Effector memory CD4-positive, alpha-beta T cell (primary cell): ENCODE data around the gene DYRK3.

ENCODE experiments used
- DNase-seq, 3 donors: peaks; one replicate each; pipeline ENCODE4 v3.0.0-alpha.2; 2020
- H3K27ac ChIP-seq: 2 replicates; pipeline ENCODE4 v1.7.0; 2013; ENCODE audit warnings: mild to moderate bottlenecking, low read length, moderate library complexity; ENCODE audit not compliant: insufficient read depth, poor library complexity, severe bottlenecking
- H3K27me3 ChIP-seq: replicated peaks from 2 replicates; pipeline ENCODE4 v1.7.0; 2013; ENCODE audit warnings: mild to moderate bottlenecking, low read length; ENCODE audit not compliant: insufficient read depth, control insufficient read depth, poor library complexity, severe bottlenecking
- H3K36me3 ChIP-seq: 2 replicates; pipeline ENCODE4 v1.7.0; 2013; ENCODE audit warnings: mild to moderate bottlenecking, low read length, moderate library complexity; ENCODE audit not compliant: control insufficient read depth, insufficient read depth
- H3K4me1 ChIP-seq: 2 replicates; pipeline ENCODE4 v1.7.0; 2013; ENCODE audit warnings: low read length, mild to moderate bottlenecking; ENCODE audit not compliant: control insufficient read depth, insufficient read depth, poor library complexity, severe bottlenecking
- H3K4me3 ChIP-seq: 2 replicates; pipeline ENCODE4 v1.7.0; 2013; ENCODE audit warnings: low read length, low read depth, mild to moderate bottlenecking; ENCODE audit not compliant: insufficient read depth, poor library complexity, severe bottlenecking
- H3K9me3 ChIP-seq: 2 replicates; pipeline ENCODE4 v1.7.0; 2013; ENCODE audit warnings: mild to moderate bottlenecking, low read length, moderate library complexity; ENCODE audit not compliant: control insufficient read depth

The DYRK3 gene

DNA sequence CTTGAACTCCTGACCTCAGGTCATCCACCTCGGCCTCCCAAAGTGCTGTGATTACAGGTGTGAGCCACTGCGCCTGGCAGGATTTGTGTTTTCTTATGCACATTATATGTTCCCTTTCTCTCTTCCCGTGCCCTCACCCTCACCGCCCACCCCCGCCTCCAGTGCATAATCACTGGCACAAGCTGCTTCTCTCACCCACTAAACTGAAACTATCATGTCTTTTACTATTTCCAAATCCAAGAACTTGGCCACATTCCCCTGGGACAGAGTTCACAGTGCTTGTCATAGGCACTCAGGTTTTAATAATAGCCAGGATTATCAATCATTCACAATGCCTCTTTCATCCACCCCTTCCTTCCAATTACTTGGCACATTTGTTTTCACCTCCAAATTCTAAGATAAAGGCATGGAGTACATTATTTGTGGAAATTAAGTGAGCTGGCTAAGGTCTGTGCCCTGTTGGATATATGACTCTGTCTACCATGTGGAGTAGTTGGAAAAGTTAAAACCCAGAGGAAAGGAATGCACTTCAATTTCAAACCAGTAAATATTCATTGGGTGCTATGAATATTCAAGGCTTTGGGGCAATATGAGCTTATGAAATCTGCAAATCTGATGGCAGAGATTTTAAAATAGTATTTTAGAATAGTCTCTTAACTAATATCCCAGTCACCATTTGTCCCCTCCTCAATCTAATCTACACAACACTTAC is 31.8 kb downstream of the DYRK3 start:
- Histone ChIP-seq H3K27me3 (peaks cover 8% of the 10 kb centered on the region), H3K27ac (no peak overlapping the region), H3K9me3 (no peaks in the 10 kb centered on the region), H3K4me1 (no peaks in the 10 kb centered on the region), H3K4me3 (no peak overlapping the region), H3K36me3 (no peaks in the 10 kb centered on the region)
- no peak for DNase-seq

DNA sequence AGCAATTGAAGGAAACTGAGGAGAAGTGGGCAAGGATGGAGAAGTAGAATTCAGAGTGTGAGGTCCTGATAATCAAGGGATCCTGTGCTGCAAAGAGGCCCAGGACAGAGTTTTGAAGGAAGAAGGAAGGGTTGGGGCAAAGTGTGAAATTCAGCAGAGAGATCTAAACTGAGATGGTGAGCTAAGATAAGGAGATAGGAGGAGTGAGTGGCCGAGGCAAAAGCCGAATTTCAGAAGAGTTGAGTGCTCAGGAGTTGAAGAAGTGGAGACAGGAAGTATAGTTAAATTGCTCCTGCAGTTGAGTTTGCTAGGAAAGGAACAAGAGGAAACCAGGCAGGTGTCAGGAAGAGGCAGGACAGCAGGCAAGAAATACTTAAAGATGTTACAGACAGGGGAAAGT is 33.0 kb downstream of the DYRK3 start:
- H3K9me3 ChIP-seq, result no peaks in the 10 kb centered on the region
- no peaks in the 10 kb centered on the region for H3K36me3 ChIP-seq
- no peaks in the 10 kb centered on the region for H3K4me1 ChIP-seq
- no peak for DNase-seq
- H3K27ac ChIP-seq, result no peak overlapping the region
- H3K27me3 ChIP-seq, result peaks cover 3% of the 10 kb centered on the region
- no peak overlapping the region for H3K4me3 ChIP-seq

DNA sequence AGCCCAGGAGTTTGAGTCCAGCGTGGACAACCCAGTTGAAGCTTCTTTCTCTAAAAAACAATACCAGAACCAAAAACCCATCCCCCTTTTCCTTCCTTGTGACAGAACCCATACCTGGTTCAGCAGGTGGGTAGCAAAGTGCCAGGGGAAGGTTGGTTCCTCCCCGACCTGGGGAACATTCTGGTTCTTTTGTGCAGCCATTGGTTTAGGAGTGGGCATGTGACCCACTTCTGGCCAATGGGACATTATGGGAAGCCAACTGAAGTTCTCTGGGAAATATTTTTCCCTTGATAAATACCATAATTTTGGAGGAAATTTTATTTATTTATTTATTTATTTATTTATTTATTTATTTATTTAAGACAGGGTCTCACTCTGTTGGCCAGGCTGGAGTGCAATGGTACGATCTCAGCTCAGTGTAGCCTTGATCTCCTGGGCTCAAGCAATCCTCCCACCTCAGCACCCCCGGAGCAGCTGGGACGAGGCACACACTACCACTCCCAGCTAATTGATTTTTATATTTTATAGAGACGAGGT is 33.6 kb downstream of the DYRK3 start:
- Histone ChIP-seq H3K4me1 (no peaks in the 10 kb centered on the region), H3K36me3 (no peaks in the 10 kb centered on the region), H3K9me3 (no peaks in the 10 kb centered on the region), H3K27ac (no peak overlapping the region), H3K27me3 (peaks cover 1% of the 10 kb centered on the region), H3K4me3 (no peak overlapping the region)
- no peak for DNase-seq

DNA sequence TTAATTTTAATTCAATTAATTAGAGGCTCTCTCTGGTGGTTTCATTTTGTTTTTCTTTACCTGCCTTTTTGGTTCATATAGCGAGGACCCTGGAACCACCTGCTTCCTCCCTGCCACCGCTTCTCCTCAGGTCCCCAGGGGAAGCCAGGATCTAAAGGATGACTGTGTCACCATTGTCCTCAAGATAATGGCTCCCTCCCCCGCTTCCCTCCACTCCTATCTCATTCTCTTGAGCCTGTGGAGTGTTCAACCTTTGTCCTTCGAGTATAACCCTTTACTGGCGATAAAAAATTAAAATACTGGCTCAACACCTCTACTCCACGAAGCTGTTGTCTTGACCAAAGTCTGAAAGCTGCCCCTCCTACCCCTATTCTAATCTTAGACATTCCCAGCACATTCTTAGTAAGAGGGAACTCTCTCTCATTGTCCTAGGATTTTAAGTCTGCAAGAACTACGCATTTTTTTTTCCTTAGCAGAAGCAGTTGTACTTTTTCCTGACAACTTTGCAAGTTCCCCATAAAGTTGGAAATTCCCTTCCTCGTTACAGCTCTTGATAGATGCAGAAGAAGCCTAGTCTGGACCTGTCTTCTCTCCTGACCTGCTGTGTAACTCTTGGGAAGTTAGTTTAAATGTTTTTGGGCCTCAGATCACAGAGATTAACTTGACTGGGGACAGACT is 36.8 kb downstream of the DYRK3 start:
- Histone ChIP-seq H3K27ac (no peak overlapping the region), H3K9me3 (no peaks in the 10 kb centered on the region), H3K4me3 (no peak overlapping the region), H3K36me3 (no peaks in the 10 kb centered on the region), H3K4me1 (no peaks in the 10 kb centered on the region), H3K27me3 (no peaks in the 10 kb centered on the region)
- no peak for DNase-seq

DNA sequence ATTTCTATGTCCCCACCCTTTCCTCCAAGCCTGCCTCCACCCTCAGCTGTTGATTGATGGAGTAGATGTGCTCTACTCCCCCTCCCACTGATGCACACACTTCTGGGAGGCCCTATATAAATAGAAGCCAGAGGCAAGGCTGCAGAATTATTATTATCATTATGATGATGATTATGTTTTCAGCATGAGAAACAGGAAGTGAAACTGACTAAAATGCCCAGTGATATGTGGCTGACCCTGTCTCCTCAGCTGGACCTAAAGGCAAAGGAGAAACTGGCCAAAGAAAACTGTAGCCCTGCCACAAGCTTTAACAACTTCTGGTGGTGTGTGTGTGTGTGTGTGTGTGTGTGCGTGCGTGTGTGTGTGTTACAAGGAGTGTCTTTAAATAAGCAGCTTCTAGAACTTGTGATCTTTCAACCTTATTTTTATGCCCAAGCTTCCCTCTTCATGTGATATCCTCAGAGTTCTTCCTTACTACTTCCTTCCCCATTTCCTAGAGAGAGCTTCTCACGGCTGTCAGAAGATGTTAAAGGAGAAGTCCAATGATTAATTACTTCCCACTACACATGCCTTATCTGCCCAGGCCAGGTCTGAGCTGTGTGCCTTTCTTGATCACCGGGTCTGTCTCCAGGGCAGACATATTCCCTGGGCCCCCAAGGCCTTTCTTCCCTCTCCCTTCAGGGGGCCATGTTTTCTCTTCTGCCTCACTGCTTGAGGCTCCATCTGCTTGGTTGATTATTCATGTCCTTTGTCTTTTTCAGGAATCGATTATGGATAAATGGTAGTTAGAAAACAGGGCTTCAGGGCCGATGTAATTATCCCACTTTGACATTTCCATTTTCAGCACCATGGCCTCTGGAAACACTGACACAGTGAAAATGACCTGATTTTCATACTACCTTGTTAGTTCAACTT is 37.8 kb downstream of the DYRK3 start:
- H3K9me3 ChIP-seq, result no peaks in the 10 kb centered on the region
- H3K36me3 ChIP-seq, result no peaks in the 10 kb centered on the region
- H3K4me3 ChIP-seq, result no peak overlapping the region
- no peak for DNase-seq
- no peaks in the 10 kb centered on the region for H3K27me3 ChIP-seq
- H3K27ac ChIP-seq, result no peak overlapping the region
- H3K4me1 ChIP-seq, result no peaks in the 10 kb centered on the region

DNA sequence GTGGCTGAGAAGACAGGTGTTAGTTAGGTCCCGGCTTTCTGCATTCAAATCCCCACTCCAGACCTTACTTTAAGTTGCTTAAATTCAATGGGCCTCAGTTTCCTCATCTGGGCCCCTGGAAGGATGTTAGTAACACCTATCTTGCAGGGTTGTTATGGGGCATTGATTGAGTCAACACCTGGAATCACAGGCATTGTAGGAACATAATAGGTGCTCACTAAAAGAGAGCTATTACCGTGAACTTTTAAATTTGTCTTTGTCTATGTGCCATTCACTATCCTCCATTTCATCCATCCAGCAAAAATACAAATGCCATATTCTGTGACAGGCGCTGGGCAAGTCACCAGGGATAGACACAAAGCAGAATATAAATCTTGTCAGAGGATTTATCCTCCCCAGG is 38.9 kb downstream of the DYRK3 start:
- no peaks in the 10 kb centered on the region for H3K9me3 ChIP-seq
- H3K4me1 ChIP-seq, result no peaks in the 10 kb centered on the region
- no peaks in the 10 kb centered on the region for H3K27me3 ChIP-seq
- H3K27ac ChIP-seq, result no peak overlapping the region
- H3K4me3 ChIP-seq, result no peak overlapping the region
- no peaks in the 10 kb centered on the region for H3K36me3 ChIP-seq
- DNase-seq, result no peak

DNA sequence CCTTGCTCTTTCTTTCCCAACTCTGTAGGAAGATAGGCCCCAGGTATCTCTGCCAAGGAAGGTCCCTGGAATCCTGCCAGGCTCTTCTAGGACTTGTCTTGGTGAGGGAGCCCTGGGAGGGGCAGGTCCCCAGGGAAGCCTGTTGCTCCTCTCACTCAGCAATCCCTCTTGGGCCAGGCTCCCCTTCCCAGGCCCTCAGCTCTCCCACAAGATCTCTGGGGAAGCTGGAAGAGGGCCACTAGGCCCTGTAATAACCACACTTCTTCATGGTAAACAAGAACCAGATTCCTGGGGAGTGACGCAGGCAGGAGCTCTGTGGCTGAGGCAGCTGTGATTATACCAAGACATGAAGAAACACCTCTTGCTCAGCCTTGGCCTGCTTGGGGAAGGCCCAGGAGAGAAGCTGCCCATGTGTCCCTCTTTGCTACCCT is 39.4 kb downstream of the DYRK3 start:
- no peak for DNase-seq
- Histone ChIP-seq H3K4me3 (no peak overlapping the region), H3K36me3 (no peaks in the 10 kb centered on the region), H3K27me3 (no peaks in the 10 kb centered on the region), H3K4me1 (no peaks in the 10 kb centered on the region), H3K27ac (no peak overlapping the region), H3K9me3 (no peaks in the 10 kb centered on the region)

DNA sequence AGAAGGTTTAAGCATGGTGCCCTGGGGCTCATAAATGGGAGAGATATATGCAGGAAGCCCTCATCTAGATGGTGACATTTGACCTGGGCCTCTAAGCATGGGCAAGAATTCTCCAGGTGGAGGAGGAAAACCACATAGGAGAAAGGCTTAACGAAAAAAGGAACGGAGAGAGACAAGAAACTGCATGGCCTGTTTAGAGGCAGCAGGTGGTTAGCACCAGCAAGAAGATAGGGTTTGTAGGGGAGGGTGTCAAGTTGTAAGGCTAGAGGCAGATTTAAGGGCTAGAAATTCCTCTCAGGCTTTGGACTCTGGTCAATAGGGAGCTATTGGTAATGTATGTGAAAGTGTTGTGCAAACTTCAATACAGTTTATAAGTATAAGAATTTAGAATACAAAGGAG is 41.2 kb downstream of the DYRK3 start:
- Histone ChIP-seq H3K36me3 (no peaks in the 10 kb centered on the region), H3K27ac (no peak overlapping the region), H3K4me3 (no peak overlapping the region), H3K9me3 (no peaks in the 10 kb centered on the region), H3K4me1 (no peaks in the 10 kb centered on the region), H3K27me3 (no peaks in the 10 kb centered on the region)
- DNase-seq, result no peak

DNA sequence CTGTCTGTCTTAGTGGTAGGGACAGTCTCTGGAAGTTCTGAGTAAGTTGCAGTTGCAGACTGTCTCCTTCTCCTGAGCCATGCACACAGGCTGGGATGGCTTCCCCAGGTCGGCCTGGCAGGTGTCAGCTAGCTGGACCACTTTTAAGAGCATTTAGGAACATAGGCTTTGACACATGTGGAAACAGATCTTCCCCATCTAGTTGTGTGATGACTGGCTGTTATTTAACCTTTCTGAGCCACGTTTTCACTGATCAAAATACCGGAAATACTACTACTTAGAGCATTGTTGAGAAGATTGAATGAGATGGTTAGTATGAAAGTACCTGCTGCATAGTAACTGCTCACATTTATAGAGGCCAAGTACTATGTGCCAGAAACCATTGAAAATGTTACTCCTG is 43.2 kb downstream of the DYRK3 start:
- H3K9me3 ChIP-seq, result no peaks in the 10 kb centered on the region
- no peak for DNase-seq
- no peak overlapping the region for H3K4me3 ChIP-seq
- H3K4me1 ChIP-seq, result no peaks in the 10 kb centered on the region
- H3K27ac ChIP-seq, result no peak overlapping the region
- H3K27me3 ChIP-seq, result no peaks in the 10 kb centered on the region
- no peaks in the 10 kb centered on the region for H3K36me3 ChIP-seq
